8988T (cell line): ENCODE results near the gene HSPA12A.

ENCODE experiments used
- DNase-seq: peaks from one replicate; pipeline ENCODE4 v3.0.0; 2011

HSPA12A gene

GRCh38 chr10:116663342-116663741 lies 79.0 kb downstream of the HSPA12A start:
- no peak for DNase-seq

DNA sequence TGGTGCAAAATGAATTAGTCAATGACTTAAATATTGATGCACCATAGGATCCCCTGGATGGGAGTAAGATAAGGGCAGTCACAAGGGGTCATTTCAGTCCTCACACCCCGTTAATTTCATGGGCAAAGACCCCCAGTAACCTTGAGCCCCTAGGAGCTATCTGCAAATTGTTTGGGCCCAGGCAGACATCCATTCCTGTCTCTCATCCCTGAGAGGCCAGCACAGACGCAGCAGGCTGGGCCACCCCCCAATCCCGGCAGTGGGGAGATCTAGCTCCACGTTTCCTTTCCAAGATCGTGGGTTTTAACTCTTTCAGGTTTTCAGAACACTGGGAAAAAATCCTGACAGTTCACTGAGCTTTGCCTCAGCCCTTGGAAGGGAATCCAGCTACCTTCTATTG lies 81.5 kb downstream of the HSPA12A start:
- DNase-seq: no peak

DNA sequence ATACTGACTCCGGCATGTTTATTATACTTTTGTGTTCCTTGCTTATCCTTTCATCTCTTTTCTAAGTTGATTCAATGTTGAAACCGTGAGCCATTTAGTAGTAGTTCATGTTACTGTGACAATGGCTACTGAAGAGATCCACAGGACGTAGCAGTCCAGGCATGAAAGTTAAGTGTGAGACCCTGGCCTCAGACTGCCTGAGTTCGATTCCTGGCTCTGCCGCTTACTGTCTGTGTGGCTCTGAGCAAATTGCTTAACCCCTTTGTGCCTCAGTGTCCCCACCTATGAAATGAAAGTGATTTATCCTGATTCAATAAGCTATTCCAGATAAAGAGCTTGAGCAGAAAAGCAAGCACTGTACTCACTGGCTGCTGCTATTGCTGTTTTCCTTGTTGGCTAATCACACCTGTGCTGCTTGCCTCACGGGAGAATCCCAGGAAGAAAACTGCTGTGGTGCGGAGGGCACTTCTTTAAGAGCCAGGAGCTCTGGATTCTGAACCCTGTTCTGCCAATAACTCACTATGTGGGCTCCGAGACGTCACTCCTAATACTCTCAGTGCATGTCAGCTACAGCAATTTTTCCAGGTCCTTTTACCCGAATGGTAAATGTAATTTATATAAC lies 83.2 kb downstream of the HSPA12A start:
- no peak for DNase-seq

DNA sequence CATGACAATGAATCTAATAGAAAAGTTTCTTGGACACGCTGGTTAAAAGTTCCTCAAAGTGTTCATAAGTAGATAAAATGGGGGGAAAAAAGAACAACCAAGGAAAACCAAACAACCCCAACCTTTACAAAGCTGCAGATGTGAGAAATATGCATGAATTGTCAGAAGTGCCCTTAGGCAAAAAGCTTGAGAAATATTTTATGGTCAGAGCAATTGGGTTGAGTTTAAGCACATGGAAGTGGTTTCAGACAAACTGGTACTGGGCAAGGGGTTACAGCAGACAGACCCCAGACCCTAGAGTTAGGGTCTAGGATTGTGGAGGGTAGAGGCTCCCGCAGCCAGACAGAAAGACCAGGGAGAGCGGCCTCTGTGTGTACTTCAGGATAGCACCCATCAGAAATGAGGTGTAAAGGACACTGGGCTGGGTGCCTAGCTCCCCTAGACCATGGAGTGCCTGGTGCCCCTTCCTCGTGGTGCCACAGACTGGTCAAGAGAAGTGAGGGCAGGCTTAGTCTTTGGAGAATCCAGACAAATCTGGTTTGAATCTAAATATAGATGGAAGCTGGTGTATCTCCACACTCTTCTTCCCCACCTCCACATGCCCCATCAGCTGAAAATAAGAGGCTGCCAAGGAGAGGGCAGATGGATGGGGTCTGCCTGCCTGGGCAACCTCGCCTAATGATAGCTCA lies 84.4 kb downstream of the HSPA12A start:
- no peak for DNase-seq

GRCh38 chr10:116656044-116656443 lies 86.3 kb downstream of the HSPA12A start:
- no peak for DNase-seq

GRCh38 chr10:116655568-116655967 lies 86.8 kb downstream of the HSPA12A start:
- no peak for DNase-seq

GRCh38 chr10:116654816-116655215 lies 87.5 kb downstream of the HSPA12A start:
- DNase-seq: no peak

DNA sequence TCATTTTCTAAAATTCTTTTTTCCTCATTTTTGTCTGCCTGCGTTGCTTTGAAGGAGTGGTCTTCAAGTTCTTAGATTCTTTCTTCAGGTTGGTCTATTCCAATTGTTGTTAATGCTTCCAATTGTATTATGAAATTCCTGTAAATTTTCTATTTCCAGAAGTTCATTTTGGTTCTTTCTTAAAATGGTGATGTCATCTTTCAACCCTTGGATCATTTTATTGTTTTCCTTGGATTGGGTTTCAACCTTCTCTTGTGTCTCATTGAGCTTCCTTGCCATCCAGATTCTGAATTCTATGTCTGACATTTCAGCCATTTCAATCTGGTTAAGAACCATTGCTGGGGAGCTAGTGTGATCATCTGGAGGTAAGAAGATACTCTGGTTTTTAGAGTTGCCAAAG lies 88.5 kb downstream of the HSPA12A start:
- DNase-seq: no peak

- DNase-seq: no peak
Observed at GRCh38 chr10:116648903-116649302, 93.5 kb downstream of the HSPA12A start.

DNA sequence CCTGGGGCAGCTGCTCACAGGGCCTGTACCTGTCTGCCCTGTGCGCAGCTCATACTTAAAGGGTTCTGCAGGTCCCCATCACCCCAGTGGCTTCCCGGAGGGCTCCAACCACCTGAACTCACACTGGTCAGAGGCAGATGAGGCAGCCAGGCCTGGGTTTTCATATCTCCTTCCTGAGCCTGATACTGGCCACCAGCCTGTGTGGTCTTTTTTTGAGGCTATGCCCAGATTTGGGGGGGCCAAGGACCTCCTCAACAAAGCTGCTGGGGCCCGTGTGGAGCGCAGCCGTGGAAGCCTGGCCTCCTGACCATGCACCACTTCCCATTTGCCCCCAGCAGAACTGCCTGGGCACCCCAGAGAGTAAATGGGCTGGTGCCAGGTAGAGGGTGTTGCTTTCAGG lies 95.9 kb downstream of the HSPA12A start:
- no peak for DNase-seq

- no peak for DNase-seq
Observed at GRCh38 chr10:116637830-116638229, 104.5 kb downstream of the HSPA12A start.

- DNase-seq: no peak
Observed at GRCh38 chr10:116636976-116637375, 105.4 kb downstream of the HSPA12A start.

GRCh38 chr10:116636385-116636784 lies 106.0 kb downstream of the HSPA12A start:
- no peak for DNase-seq

DNA sequence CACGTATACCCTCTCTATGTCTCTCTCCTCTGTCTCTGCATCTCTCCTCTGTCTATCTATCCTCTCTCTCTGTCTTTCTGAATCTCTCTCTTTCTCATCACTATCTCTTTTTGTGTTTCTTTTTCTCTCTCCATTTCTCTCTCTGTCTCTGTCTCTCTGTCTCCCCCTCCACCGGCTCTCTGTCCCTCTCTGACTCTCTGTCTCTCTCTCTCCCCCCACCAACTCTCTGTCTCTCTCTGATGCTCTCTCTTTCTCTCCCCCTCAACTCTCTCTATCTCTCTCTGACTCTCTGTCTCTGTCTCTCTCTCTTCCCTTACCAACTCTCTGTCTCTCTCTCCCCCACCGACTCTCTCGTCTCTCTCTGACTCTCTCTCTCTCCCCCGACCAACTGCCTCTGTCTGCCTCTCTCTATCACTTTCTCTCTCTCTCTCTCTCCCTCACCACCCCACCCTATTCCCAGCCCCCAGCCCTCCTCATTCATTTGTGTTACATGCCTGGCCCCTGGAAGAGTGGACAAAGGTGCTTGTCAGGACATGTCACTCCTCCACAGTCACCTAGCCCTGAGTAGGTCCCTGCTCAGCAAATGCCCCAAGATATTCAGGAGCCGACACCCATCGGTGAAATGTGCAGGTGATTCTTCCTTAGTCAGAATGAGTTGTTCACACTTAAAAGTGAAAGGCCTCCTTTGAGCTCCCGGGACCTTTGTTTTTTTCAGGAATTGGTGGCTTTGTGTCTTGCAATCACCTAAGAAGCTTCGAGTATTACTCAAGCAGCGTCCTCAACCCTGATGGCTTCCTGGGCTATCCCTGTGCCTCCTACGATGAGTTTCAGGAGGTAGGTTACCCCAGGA lies 108.0 kb downstream of the HSPA12A start:
- no peak for DNase-seq

DNA sequence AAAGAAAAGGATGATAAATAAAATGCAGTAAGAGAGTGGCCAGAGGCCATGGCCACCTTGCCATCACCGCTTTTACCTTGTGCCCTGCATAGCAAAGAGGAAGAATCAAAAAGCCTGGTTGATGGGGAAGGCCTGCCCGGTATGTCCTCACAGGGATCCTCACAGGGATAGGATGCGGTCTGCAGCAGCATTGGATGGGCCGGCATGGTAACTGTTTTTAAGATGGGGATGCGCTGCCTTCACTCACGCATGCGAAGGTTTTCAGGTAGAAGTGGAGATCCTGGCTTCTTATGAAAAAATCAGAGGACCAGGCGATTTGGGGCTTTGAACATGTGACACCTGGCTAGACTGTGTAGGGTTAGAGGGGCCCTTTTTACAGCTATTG lies 109.2 kb downstream of the HSPA12A start:
- DNase-seq: no peak

GRCh38 chr10:116632596-116633215 lies 109.7 kb downstream of the HSPA12A start:
- DNase-seq: no peak

DNA sequence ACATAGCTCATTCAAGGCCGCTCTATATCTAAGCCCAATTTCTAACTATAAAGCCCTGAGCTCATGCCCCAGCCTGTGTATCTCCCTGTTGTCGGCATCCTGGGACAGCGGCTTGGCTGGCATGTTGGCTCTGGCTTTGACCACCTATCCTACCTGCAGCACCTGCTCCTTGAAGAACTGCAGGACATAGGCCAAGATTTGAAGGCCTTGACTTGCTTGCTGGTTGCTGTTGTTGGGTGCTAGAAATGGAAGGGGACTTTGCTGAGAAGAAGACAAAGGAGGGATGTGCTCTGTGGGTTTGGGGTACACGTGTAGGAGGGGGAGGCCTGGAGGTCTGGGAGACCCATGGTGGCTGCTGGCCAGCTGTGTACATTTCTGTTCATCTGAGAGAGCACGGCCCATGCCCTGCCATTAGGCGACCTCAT lies 110.5 kb downstream of the HSPA12A start:
- no peak for DNase-seq

DNA sequence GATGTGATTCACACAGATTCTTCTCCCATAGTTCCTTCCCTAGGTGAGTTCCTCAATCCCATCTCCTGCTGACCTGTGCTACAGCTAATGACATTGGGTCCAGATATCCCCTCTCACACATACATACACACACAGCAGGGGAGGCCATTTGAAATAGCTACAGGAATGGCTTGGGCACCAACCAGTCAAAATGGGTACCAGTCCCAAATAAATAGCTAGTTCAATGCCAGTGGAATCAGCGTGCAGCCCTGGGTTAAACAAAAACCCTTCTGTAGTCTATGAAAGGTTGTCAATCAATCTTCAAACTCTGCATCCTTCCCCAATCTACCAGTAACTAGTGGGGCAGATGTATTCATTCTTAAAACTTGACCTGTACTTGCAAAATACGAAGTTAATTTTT lies 112.3 kb downstream of the HSPA12A start:
- DNase-seq: no peak

- no peak for DNase-seq
Observed at GRCh38 chr10:116629340-116629739, 113.0 kb downstream of the HSPA12A start.

GRCh38 chr10:116627386-116627933 lies 114.9 kb downstream of the HSPA12A start:
- no peak for DNase-seq

GRCh38 chr10:116626815-116627214 lies 115.6 kb downstream of the HSPA12A start:
- no peak for DNase-seq

DNA sequence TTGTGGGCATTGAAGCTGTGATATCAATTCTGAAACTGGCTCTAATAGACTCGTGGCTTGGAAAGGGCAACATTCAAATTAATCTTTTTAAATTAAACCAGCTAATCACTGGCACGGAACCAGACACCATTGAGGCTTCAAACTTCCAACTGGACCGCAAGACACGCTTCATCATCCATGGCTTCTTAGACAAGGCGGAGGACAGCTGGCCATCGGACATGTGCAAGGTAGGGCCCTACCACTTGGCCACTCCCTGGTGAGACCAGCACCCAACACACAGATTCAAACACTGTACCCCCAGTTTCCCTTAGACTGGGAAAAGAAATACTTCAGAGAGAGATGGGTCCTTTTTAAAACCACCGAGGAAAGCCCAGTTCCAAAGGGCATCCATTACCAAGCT lies 116.5 kb downstream of the HSPA12A start:
- DNase-seq: no peak
